ENCODE measurements around the gene CARD18. TPM values are rescaled to one million over a fixed set of nuclear protein-coding genes. Genes with fewer than 3 reads are reported as not detected.

Gene CARD18, protein sequence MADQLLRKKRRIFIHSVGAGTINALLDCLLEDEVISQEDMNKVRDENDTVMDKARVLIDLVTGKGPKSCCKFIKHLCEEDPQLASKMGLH
- 10 to 100 TPM in 3 of 4 donors, 1 to 10 TPM in 1; 4.6 to 13.9 (median 13.1) TPM for total RNA-seq

DNA sequence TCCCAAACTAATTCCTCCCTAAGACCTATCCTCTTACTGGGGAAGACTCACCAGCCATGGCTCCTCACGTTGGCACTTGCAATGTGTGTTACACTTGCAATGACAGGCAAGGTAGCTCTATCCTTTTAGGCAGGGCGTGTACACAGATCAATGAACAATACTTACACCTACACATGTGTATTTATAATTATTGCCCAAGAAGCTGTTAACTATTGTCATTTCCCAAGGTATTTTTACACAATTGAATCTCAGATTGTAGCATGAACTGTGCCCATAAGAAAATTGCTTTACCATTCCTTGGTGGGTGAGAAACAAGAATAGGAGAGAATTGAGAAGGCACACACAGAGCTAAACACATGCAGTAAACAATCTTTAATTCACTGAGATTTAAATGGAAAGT is at the start of gene CARD18:
CARD18 (minus strand) TSS at position 101 of the 400 bp plus-strand sequence; CDS start at position 58, 43 bp downstream.
- WGBS, 2 donors = 57 to 60% methylated on average over 2 of the region's 2 CpGs
- intact Hi-C loops (cut with DNase I; ENCODE audit: low total_unique reads) = no loop called here
- no peak for DNase-seq (ENCODE audit: low spot score in 2 of 2)
- no peak for TF ChIP-seq CTCF (IDR thresholded peaks at IDR 0.05)
- no peak for TF ChIP-seq POLR2A (IDR thresholded peaks at IDR 0.05)
- H3K4me3 ChIP-seq (ENCODE audit: low read depth, poor library complexity, severe bottlenecking) = no peak within 1 kb of the TSS

DNA sequence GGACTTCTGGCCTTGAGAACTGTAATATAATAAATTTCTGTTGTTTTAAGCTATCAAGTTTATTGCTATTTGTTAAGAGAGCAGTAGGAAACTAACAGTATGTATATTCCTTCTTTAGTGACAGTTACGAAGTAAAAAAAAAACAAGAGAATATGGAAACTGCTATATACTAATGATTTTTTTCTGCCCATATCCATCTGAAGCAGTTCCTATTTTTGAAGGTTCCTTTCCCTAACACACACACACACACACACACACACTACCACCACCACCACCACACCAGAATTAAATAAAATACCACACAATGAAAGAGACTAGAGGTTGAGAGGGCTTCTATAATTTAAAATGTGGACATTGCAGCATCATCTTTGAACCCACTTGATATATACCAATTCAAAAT is 44.4 kb upstream of the CARD18 start:
- intact Hi-C loops (cut with DNase I; ENCODE audit: low total_unique reads) = no loop called here
- no peak overlapping the region for H3K4me3 ChIP-seq (ENCODE audit: low read depth, poor library complexity, severe bottlenecking)
- no peak for TF ChIP-seq CTCF (IDR thresholded peaks at IDR 0.05)
- TF ChIP-seq POLR2A (IDR thresholded peaks at IDR 0.05) = no peak
- DNase-seq (ENCODE audit: low spot score in 2 of 2) = no peak
- 85 to 96% methylated on average over 1 of the region's 1 CpG for WGBS, 2 donors

DNA sequence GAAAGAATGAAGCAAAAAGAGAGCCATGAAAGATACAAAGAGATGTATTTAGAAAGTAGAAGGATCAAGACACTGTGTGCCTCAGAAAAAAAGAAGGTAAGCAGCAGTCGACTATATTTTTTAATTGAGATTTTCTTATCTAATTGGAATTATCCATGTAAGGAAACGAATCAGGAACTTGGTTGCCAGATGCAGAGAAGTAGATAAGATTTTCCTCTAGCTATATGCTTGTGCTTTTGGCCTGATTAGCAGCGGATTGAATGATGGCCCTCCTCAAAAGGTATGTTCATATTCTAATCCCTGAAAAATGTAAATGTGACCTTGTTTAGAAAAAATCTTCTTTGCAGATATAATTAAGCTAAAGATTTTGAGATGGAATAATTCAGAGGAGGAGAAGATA is 43.9 kb upstream of the CARD18 start:
- no peak for DNase-seq (ENCODE audit: low spot score in 2 of 2)
- no peak for TF ChIP-seq CTCF (IDR thresholded peaks at IDR 0.05)
- TF ChIP-seq POLR2A (IDR thresholded peaks at IDR 0.05) = no peak
- 76 to 79% methylated on average over 3 of the region's 3 CpGs for WGBS, 2 donors
- intact Hi-C loops (cut with DNase I; ENCODE audit: low total_unique reads) = no loop called here
- H3K4me3 ChIP-seq (ENCODE audit: low read depth, poor library complexity, severe bottlenecking) = no peak overlapping the region

DNA sequence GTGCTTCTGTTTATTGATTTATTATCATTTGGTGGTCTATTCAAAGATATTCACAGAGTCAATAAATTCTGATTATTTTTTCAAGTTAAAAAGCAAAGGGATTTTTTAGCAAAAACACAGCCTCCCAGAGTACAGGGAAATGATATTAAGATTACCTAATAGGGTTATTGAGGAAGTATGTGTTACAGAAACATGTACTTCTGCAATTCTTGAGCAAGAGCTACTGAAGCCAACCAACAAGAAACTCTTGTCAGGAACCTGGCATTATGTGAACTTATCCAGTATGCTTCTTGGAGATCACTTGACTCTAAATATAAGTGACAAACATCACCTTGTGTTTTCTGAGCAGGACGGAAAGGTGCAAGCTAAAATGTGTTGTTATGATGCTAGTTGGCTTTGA is 42.0 kb upstream of the CARD18 start:
- TF ChIP-seq POLR2A (IDR thresholded peaks at IDR 0.05) (no peak), CTCF (IDR thresholded peaks at IDR 0.05) (no peak)
- no peak overlapping the region for H3K4me3 ChIP-seq (ENCODE audit: low read depth, poor library complexity, severe bottlenecking)
- no peak for DNase-seq (ENCODE audit: low spot score in 2 of 2)
- intact Hi-C loops (cut with DNase I; ENCODE audit: low total_unique reads) = no loop called here
- 58 to 66% methylated on average over 1 of the region's 1 CpG for WGBS, 2 donors

DNA sequence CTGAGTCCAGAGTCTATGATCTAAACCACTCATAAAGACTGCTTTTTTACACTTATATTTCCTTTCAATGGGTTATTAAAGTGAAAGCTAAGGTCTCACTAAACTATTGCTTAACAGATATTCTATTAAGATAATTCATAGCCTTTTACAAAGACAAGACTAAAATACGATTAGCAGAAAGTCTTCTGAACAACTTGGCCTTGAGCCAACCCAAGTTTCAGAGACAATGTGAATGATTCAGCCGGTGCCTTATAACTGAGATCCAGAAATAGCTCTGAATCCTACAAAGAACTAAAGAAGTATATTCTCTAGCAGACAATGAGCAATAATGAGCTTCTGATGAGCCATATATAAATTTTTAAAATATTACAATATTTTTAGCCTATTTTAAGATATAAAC is 41.5 kb upstream of the CARD18 start:
- 1 to 6% methylated on average over 2 of the region's 2 CpGs for WGBS, 2 donors
- TF ChIP-seq CTCF (IDR thresholded peaks at IDR 0.05) (no peak), POLR2A (IDR thresholded peaks at IDR 0.05) (no peak)

More for the DNA sequence above, 41.5 kb upstream of the CARD18 start:
- intact Hi-C loops (cut with DNase I; ENCODE audit: low total_unique reads) = no loop called here
- no peak overlapping the region for H3K4me3 ChIP-seq (ENCODE audit: low read depth, poor library complexity, severe bottlenecking)
- no peak for DNase-seq (ENCODE audit: low spot score in 2 of 2)
